H1 (cell line): ENCODE data around the gene SMLR1. TPM values are rescaled to one million over a fixed set of nuclear protein-coding genes. Genes with fewer than 3 reads are reported as not detected.

Experiments
- CTCF ChIA-PET: fragments of 300-600 bp; sonication (Branson Sonifier 250); formaldehyde crosslinking; loops from one replicate; lab custom pipeline; 2021; ENCODE audit not compliant: partially characterized antibody; lab: Charles Lee
- POLR2A ChIA-PET: fragments of 300-600 bp; sonication (Branson Sonifier 250); formaldehyde crosslinking; loops from one replicate; lab custom pipeline; 2021; ENCODE audit warnings: inconsistent platforms; ENCODE audit not compliant: partially characterized antibody; lab: Charles Lee
- DNase-seq, 2 experiments: peaks; one replicate each; pipeline versions ENCODE4 v3.0.0 to v3.0.0-alpha.2; 2010 to 2022; ENCODE audit warnings: low spot score in 2 of 2, low read depth in 1 of 2, mixed read lengths in 1 of 2
- FAIRE-seq: peaks from 2 replicates; lab custom pipeline; 2011; peaks lifted over from hg19 to GRCh38; lab: Jason Lieb, UNC
- H2AFZ ChIP-seq: 2 replicates; pipeline ENCODE4 v1.8.1; 2012; ENCODE audit warnings: low read length, inconsistent platforms
- H2AK5ac ChIP-seq: 2 replicates; pipeline ENCODE4 v1.6.1; 2013; ENCODE audit warnings: low read depth, low read length
- H2BK120ac ChIP-seq: replicated peaks from 2 replicates; pipeline ENCODE3; 2013; ENCODE audit warnings: low read depth, low read length, inconsistent platforms
- H2BK12ac ChIP-seq: 2 replicates; pipeline ENCODE4 v1.6.1; 2013; ENCODE audit warnings: low read depth, low read length
- H2BK15ac ChIP-seq: 2 replicates; pipeline ENCODE4 v1.6.1; 2013; ENCODE audit warnings: low read length
- H2BK20ac ChIP-seq: 2 replicates; pipeline ENCODE4 v1.6.1; 2013; ENCODE audit warnings: low read length
- H2BK5ac ChIP-seq: 2 replicates; pipeline ENCODE4 v1.6.1; 2013; ENCODE audit warnings: low read depth, low read length
- H3K14ac ChIP-seq: 2 replicates; pipeline ENCODE4 v1.6.1; 2013; ENCODE audit warnings: inconsistent platforms; ENCODE audit not compliant: insufficient read length
- H3K18ac ChIP-seq: 2 replicates; pipeline ENCODE4 v1.6.1; 2013; ENCODE audit warnings: low read length; ENCODE audit errors: extremely low read depth
- H3K23ac ChIP-seq: 2 replicates; pipeline ENCODE4 v1.6.1; 2013; ENCODE audit warnings: inconsistent platforms; ENCODE audit not compliant: insufficient read length
- H3K23me2 ChIP-seq: 2 replicates; pipeline ENCODE4 v1.6.1; 2013; ENCODE audit warnings: low read depth, low read length
- H3K27ac ChIP-seq: 2 replicates; pipeline ENCODE4 v1.6.1; 2011; ENCODE audit warnings: low read depth, low read length, inconsistent platforms
- H3K27me3 ChIP-seq, 4 experiments: replicated peaks in 1 of 4; 1 replicate in 1 of 4; 2 replicates in 3 of 4; pipeline versions ENCODE4 v1.6.1 to v1.8.1; 2011 to 2013; ENCODE audit warnings: low read length in 3 of 4, mild to moderate bottlenecking in 3 of 4, inconsistent platforms in 2 of 4, mixed read lengths in 2 of 4, moderate library complexity in 1 of 4; ENCODE audit not compliant: control insufficient read depth in 3 of 4, insufficient read depth in 3 of 4; ENCODE audit errors: extremely low read depth in 1 of 4
- H3K36me3 ChIP-seq, 4 experiments: 2 replicates each; pipeline versions ENCODE4 v1.6.1 to v1.8.1; 2011 to 2013; ENCODE audit warnings: mild to moderate bottlenecking in 4 of 4, low read length in 3 of 4, moderate library complexity in 2 of 4, control low read depth in 1 of 4, inconsistent platforms in 1 of 4; ENCODE audit not compliant: insufficient read depth in 4 of 4, control insufficient read depth in 2 of 4
- H3K4ac ChIP-seq: replicated peaks from 2 replicates; pipeline ENCODE3; 2013; ENCODE audit warnings: low read length, low read depth, mixed read lengths, inconsistent platforms; ENCODE audit not compliant: insufficient read length
- H3K4me1 ChIP-seq, 4 experiments: replicated peaks in 1 of 4; 1 replicate in 1 of 4; 2 replicates in 3 of 4; pipeline versions ENCODE4 v1.6.1 to v1.8.1; 2011 to 2013; ENCODE audit warnings: low read length in 3 of 4, inconsistent platforms in 2 of 4, mixed read lengths in 1 of 4; ENCODE audit not compliant: insufficient read depth in 4 of 4, control insufficient read depth in 3 of 4
- H3K4me2 ChIP-seq, 2 experiments: 2 replicates each; pipeline versions ENCODE4 v1.6.1 to v1.8.1; 2011 to 2013; ENCODE audit warnings: low read depth in 2 of 2, low read length in 2 of 2, control low read depth in 1 of 2, inconsistent platforms in 1 of 2, mild to moderate bottlenecking in 1 of 2; ENCODE audit not compliant: insufficient read depth in 1 of 2
- H3K4me3 ChIP-seq, 4 experiments: fragments of 200-600, 300-600 bp in 1 of 4; sonication (generic), shearing (Covaris generic), sonication (Bioruptor Twin) in 1 of 4; 2 replicates each; pipeline versions ENCODE4 v1.5.1 to v1.8.1; 2011 to 2016; ENCODE audit warnings: low read length in 4 of 4, low read depth in 3 of 4, control low read depth in 2 of 4, inconsistent platforms in 2 of 4, mild to moderate bottlenecking in 2 of 4, mixed read lengths in 1 of 4, moderate library complexity in 1 of 4; ENCODE audit not compliant: insufficient read depth in 2 of 4; ENCODE audit errors: extremely low read depth in 1 of 4
- H3K56ac ChIP-seq: replicated peaks from 2 replicates; pipeline ENCODE3; 2013; ENCODE audit warnings: low read depth, mild to moderate bottlenecking, mixed read lengths, low read length, inconsistent platforms; ENCODE audit not compliant: insufficient read length
- H3K79me1 ChIP-seq: 2 replicates; pipeline ENCODE4 v1.6.1; 2013; ENCODE audit warnings: low read depth, low read length, control low read depth
- H3K79me2 ChIP-seq, 2 experiments: 2 replicates each; pipeline versions ENCODE4 v1.6.1 to v1.8.1; 2012 to 2013; ENCODE audit warnings: low read length in 2 of 2, mild to moderate bottlenecking in 2 of 2, inconsistent platforms in 1 of 2; ENCODE audit not compliant: insufficient read depth in 2 of 2, control insufficient read depth in 1 of 2
- H3K9ac ChIP-seq, 4 experiments: replicated peaks in 1 of 4; 1 replicate in 1 of 4; 2 replicates in 3 of 4; pipeline versions ENCODE4 v1.6.1 to v1.8.1; 2011 to 2013; ENCODE audit warnings: low read depth in 3 of 4, low read length in 3 of 4, control low read depth in 2 of 4, mild to moderate bottlenecking in 2 of 4, moderate library complexity in 2 of 4, inconsistent platforms in 1 of 4; ENCODE audit errors: extremely low read depth in 1 of 4
- H3K9me3 ChIP-seq, 2 experiments: 2 replicates each; pipeline versions ENCODE4 v1.6.1 to v1.8.1; 2012 to 2013; ENCODE audit warnings: mild to moderate bottlenecking in 2 of 2, moderate library complexity in 2 of 2, control low read depth in 1 of 2, inconsistent platforms in 1 of 2, low read depth in 1 of 2, low read length in 1 of 2, mixed read lengths in 1 of 2; ENCODE audit not compliant: insufficient read depth in 2 of 2
- H4K20me1 ChIP-seq, 2 experiments: replicated peaks in 1 of 2; 2 replicates each; pipeline versions ENCODE3 to v1.8.1; 2011 to 2013; ENCODE audit warnings: inconsistent platforms in 2 of 2, low read length in 2 of 2, mild to moderate bottlenecking in 1 of 2; ENCODE audit not compliant: insufficient read depth in 2 of 2, control insufficient read depth in 1 of 2
- H4K5ac ChIP-seq: 2 replicates; pipeline ENCODE4 v1.6.1; 2013; ENCODE audit warnings: low read length, low read depth, mixed read lengths, inconsistent platforms; ENCODE audit not compliant: insufficient read length
- H4K8ac ChIP-seq: 2 replicates; pipeline ENCODE4 v1.8.0; 2013; ENCODE audit warnings: mild to moderate bottlenecking, moderate library complexity, low read length, inconsistent platforms; ENCODE audit not compliant: insufficient read depth; ENCODE audit errors: extremely low read depth
- H4K91ac ChIP-seq: replicated peaks from 2 replicates; pipeline ENCODE3; 2013; ENCODE audit warnings: low read length, mixed read lengths, inconsistent platforms; ENCODE audit not compliant: insufficient read length
- CHD1 ChIP-seq: IDR thresholded peaks from 2 replicates; pipeline ENCODE4 v1.6.1; 2012; ENCODE audit warnings: low read depth, low read length, improper control_type of control experiment
- CHD2 ChIP-seq: IDR thresholded peaks from 2 replicates; pipeline ENCODE4 v1.6.1; 2012; ENCODE audit warnings: low read length, improper control_type of control experiment
- EP300 ChIP-seq, 2 experiments: IDR thresholded peaks; 1 replicate in 1 of 2; 2 replicates in 1 of 2; pipeline ENCODE4 v1.6.1; 2011 to 2012; ENCODE audit warnings: low read depth in 2 of 2, low read length in 2 of 2, mild to moderate bottlenecking in 2 of 2, borderline replicate concordance in 1 of 2, inconsistent platforms in 1 of 2, moderate library complexity in 1 of 2
- EZH2 ChIP-seq: fragments of 200-600 bp; sonication (generic); IDR thresholded peaks from 2 replicates; pipeline ENCODE4 v1.7.1; 2012; ENCODE audit warnings: low read depth, mild to moderate bottlenecking, moderate library complexity, low read length, inconsistent platforms; ENCODE audit not compliant: severe bottlenecking
- KDM1A ChIP-seq: fragments of 200-600, 300-600 bp; sonication (generic); IDR thresholded peaks from 2 replicates; pipeline ENCODE4 v1.7.1; 2016; ENCODE audit warnings: mild to moderate bottlenecking, low read length, borderline replicate concordance
- PHF8 ChIP-seq: fragments of 200-600 bp; sonication (generic); conservative IDR thresholded peaks from 2 replicates; pipeline ENCODE4 v1.7.1; 2012; ENCODE audit warnings: low read depth, mild to moderate bottlenecking, inconsistent platforms, low read length, moderate library complexity
- POLR2AphosphoS5 ChIP-seq: IDR thresholded peaks from 2 replicates; pipeline ENCODE4 v1.6.1; 2011; ENCODE audit warnings: low read depth, low read length
- RFX5 ChIP-seq: IDR thresholded peaks from 2 replicates; pipeline ENCODE4 v1.6.1; 2011; ENCODE audit warnings: low read depth, low read length, improper control_type of control experiment, borderline replicate concordance
- SP1 ChIP-seq: IDR thresholded peaks from 2 replicates; pipeline ENCODE4 v1.6.1; 2011; ENCODE audit warnings: low read depth, low read length
- TAF7 ChIP-seq: optimal IDR thresholded peaks from 2 replicates; pipeline ENCODE3; 2011; ENCODE audit warnings: low read depth, mild to moderate bottlenecking, inconsistent platforms, low read length, moderate library complexity, borderline replicate concordance
- TBP ChIP-seq: IDR thresholded peaks from 2 replicates; pipeline ENCODE4 v1.6.1; 2011; ENCODE audit warnings: low read depth, low read length, improper control_type of control experiment
- WGBS, 2 experiments: shearing (Covaris generic) in 1 of 2; methylation state at CpG; one replicate each; pipeline versions ENCODE4 v1.1.6 to v1.1.7; 2013 to 2015; ENCODE audit warnings: low lambda C conversion rate in 2 of 2, mixed read lengths in 2 of 2, inconsistent platforms in 1 of 2, low coverage in 1 of 2, missing lambda C conversion rate in 1 of 2; ENCODE audit not compliant: insufficient replicate concordance in 2 of 2, insufficient coverage in 1 of 2, insufficient read length in 1 of 2; ENCODE audit errors: extremely low coverage in 1 of 2, missing lambda C conversion rate in 1 of 2; 5-methylcytosine and 5-hydroxymethylcytosine counted together
- polyA plus RNA-seq, 7 experiments: library from polyadenylated mRNA; depleted of rRNA in 3 of 7; stranded (reverse) in 5 of 7; unstranded in 2 of 7; fragments of >200 nt in 5 of 7; fragments of 200-250 nt in 2 of 7; gene quantifications; 1 replicate in 5 of 7; 2 replicates in 1 of 7; 4 replicates in 1 of 7; pipeline versions ENCODE4 v1.2.1 to v1.2.3, GENCODE V29; 2011 to 2013; ENCODE audit warnings: missing spikeins in 2 of 7, mixed read lengths in 2 of 7
- total RNA-seq: library from RNA; stranded (reverse); fragmentation: NEBNext Ultra II Directional; extraction: Animal tissue kit (Norgen Biotek cat#: 25700); gene quantifications from 2 replicates; pipeline ENCODE4 v1.2.1, GENCODE V29; 2021
- TF ChIP-seq, protein P1 (sequence below): IDR thresholded peaks from 2 replicates; pipeline ENCODE4 v1.6.1; 2012; ENCODE audit warnings: inconsistent platforms

Gene SMLR1
- total and polyA plus RNA-seq, 2 of the 8 experiments (the other 6 are each of a cell fraction or from before 2014, with no cell fraction given) = not detected

DNA sequence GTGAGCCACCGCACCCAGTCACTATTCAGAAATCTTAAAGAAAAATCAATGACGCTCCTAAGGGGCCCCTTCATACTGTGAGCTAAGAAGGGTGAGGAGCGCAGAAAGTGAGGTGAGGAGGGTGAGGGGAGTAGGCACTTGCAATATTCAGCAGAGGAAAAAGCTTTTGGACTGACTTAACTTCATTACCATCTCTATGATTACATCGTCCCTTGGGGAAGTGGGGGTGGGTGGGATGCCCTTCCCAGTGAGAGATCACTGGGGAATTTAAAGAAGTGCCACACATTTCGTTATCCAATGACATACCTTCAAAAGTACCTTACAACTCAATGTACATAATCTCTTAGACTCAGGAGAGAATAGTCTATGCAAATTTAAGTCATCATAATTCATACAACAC lies 46.5 kb downstream of the SMLR1 start:
- H2BK5ac ChIP-seq = no peak overlapping the region
- H4K91ac ChIP-seq = no peak overlapping the region
- H3K4me3 ChIP-seq = no peak overlapping the region
- no peak overlapping the region for H3K56ac ChIP-seq
- DNase-seq = no peak
- no peak overlapping the region for H3K4me2 ChIP-seq
- H3K27me3 ChIP-seq = no peaks in the 10 kb centered on the region
- no peaks in the 10 kb centered on the region for H3K23me2 ChIP-seq
- POLR2A ChIA-PET = no interaction called here
- H3K4me1 ChIP-seq = no peaks in the 10 kb centered on the region; a peak in 1 of 7 replicates
- H3K14ac ChIP-seq = no peak overlapping the region
- no peaks in the 10 kb centered on the region for H3K79me2 ChIP-seq
- no peak overlapping the region for H3K18ac ChIP-seq
- H4K20me1 ChIP-seq = no peaks in the 10 kb centered on the region
- FAIRE-seq = no peak
- CTCF ChIA-PET = interaction anchor here (0.7 to 3.5 kb wide), 8 partner anchors 11 to 660 kb away, joined by 3 to 25 read pairs (median 4); no protein-coding TSS in a partner anchor
- H4K8ac ChIP-seq = no peak overlapping the region
- no peak overlapping the region for H3K27ac ChIP-seq
- H3K9me3 ChIP-seq = no peaks in the 10 kb centered on the region
- no peak overlapping the region for H2BK20ac ChIP-seq
- H3K79me1 ChIP-seq = no peaks in the 10 kb centered on the region
- H2BK12ac ChIP-seq = no peak overlapping the region
- WGBS, 2 experiments = 84% methylated on average over 5 of the region's 5 CpGs; no CpG with 5 or more reads in 1 of the 2 experiments
- no peak overlapping the region for H2BK120ac ChIP-seq
- no peak for TF ChIP-seq EP300 (IDR thresholded peaks at IDR 0.05; ENCODE audit: borderline replicate concordance in 1 of 2, low read depth in 2 of 2, low read length in 2 of 2)
- no peak for TF ChIP-seq TAF7
- no peak for TF ChIP-seq POLR2AphosphoS5
- no peak for TF ChIP-seq SP1
- TF ChIP-seq CHD1 = no peak
- no peak for TF ChIP-seq EZH2
- TF ChIP-seq RFX5 = no peak
- TF ChIP-seq CHD2 = no peak
- no peak for TF ChIP-seq TBP
- TF ChIP-seq KDM1A = no peak
- no peak for TF ChIP-seq PHF8
- TF ChIP-seq, protein P1, sequence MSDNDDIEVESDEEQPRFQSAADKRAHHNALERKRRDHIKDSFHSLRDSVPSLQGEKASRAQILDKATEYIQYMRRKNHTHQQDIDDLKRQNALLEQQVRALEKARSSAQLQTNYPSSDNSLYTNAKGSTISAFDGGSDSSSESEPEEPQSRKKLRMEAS = no peak
- no peaks in the 10 kb centered on the region for H3K36me3 ChIP-seq
- H2BK15ac ChIP-seq = no peak overlapping the region
- H3K9ac ChIP-seq = no peak overlapping the region
- H3K4ac ChIP-seq = no peak overlapping the region
- H2AFZ ChIP-seq = no peak overlapping the region
- H3K23ac ChIP-seq = no peak overlapping the region
- no peak overlapping the region for H4K5ac ChIP-seq
- no peak overlapping the region for H2AK5ac ChIP-seq
